ENCODE measurements around the gene CRIM1.

Gene CRIM1

GRCh38 chr2:36389091-36389564, 33.5 kb downstream of the CRIM1 start:
- H4K91ac ChIP-seq (ENCODE audit: low read length), result no peak overlapping the region
- peak overlapping the region; percentile 28 for H3K9ac ChIP-seq (ENCODE audit: low read length)
- H2AFZ ChIP-seq (ENCODE audit: low read depth, low read length), result no peak overlapping the region
- no peaks in the 10 kb centered on the region for H3K27me3 ChIP-seq (ENCODE audit: control insufficient read depth in 1 of 2, insufficient read depth in 1 of 2, low read length in 2 of 2)
- no peak overlapping the region for H2AK5ac ChIP-seq (ENCODE audit: low read length, severe bottlenecking)
- H2BK5ac ChIP-seq (ENCODE audit: low read depth, low read length, poor library complexity, severe bottlenecking), result no peak overlapping the region
- H3K4ac ChIP-seq (ENCODE audit: low read depth in 1 of 2, low read length in 2 of 2), result no peak overlapping the region
- DNase-seq, result peak; percentile 63
- H3K4me1 ChIP-seq (ENCODE audit: control insufficient read depth, insufficient read depth, low read depth, low read length), result peaks cover 6% of the 10 kb centered on the region
- 27% methylated on average over 4 of the region's 5 CpGs for WGBS
- H3K9me3 ChIP-seq (ENCODE audit: control insufficient read depth, low read length), result no peaks in the 10 kb centered on the region
- no peak overlapping the region for H3K14ac ChIP-seq (ENCODE audit: low read length in 2 of 2)
- H3K23ac ChIP-seq (ENCODE audit: low read length in 2 of 2), result no peak overlapping the region
- H2BK12ac ChIP-seq (ENCODE audit: low read length in 2 of 2), result no peak overlapping the region
- H3K4me2 ChIP-seq (ENCODE audit: low read length, poor library complexity, severe bottlenecking), result no peak overlapping the region
- H3K36me3 ChIP-seq (ENCODE audit: control insufficient read depth in 1 of 2, insufficient read depth in 2 of 2, low read depth in 1 of 2, low read length in 2 of 2), result peaks cover 3 to 5% of the 10 kb centered on the region in 2 experiments
- no peak overlapping the region for H2BK15ac ChIP-seq (ENCODE audit: low read depth, poor library complexity, severe bottlenecking)
- no peak overlapping the region for H2BK120ac ChIP-seq (ENCODE audit: low read depth, low read length)
- peak overlapping the region in 1 of 2 experiments; percentile 13 for H3K4me3 ChIP-seq (ENCODE audit: insufficient read depth in 1 of 2, low read depth in 1 of 2, low read length in 2 of 2)
- peak overlapping the region; percentile 55 for H3K27ac ChIP-seq (ENCODE audit: low read length, poor library complexity, severe bottlenecking)
- H4K8ac ChIP-seq (ENCODE audit: low read length), result no peak overlapping the region
- H3K79me1 ChIP-seq (replicated peaks; ENCODE audit: low read length, poor library complexity, severe bottlenecking), result peaks cover 7% of the 10 kb centered on the region
- H3K18ac ChIP-seq (ENCODE audit: low read depth in 1 of 2, low read length in 2 of 2), result no peak overlapping the region

- Histone ChIP-seq H3K23ac (ENCODE audit: low read length in 2 of 2) (no peak overlapping the region), H2AFZ (ENCODE audit: low read depth, low read length) (no peak overlapping the region), H3K4ac (ENCODE audit: low read depth in 1 of 2, low read length in 2 of 2) (no peak overlapping the region), H2BK15ac (ENCODE audit: low read depth, poor library complexity, severe bottlenecking) (no peak overlapping the region), H3K4me3 (ENCODE audit: insufficient read depth in 1 of 2, low read depth in 1 of 2, low read length in 2 of 2) (peak overlapping the region in 1 of 2 experiments; percentile 13), H2BK120ac (ENCODE audit: low read depth, low read length) (peak overlapping the region; percentile 8), H2AK5ac (ENCODE audit: low read length, severe bottlenecking) (peak overlapping the region; percentile 26), H3K27ac (ENCODE audit: low read length, poor library complexity, severe bottlenecking) (peak overlapping the region; percentile 55), H3K9me3 (ENCODE audit: control insufficient read depth, low read length) (no peaks in the 10 kb centered on the region), H2BK12ac (ENCODE audit: low read length in 2 of 2) (no peak overlapping the region), H3K36me3 (ENCODE audit: control insufficient read depth in 1 of 2, insufficient read depth in 2 of 2, low read depth in 1 of 2, low read length in 2 of 2) (peaks cover 3 to 5% of the 10 kb centered on the region in 2 experiments), H3K14ac (ENCODE audit: low read length in 2 of 2) (no peak overlapping the region), H3K79me1 (replicated peaks; ENCODE audit: low read length, poor library complexity, severe bottlenecking) (peaks cover 5% of the 10 kb centered on the region), H3K9ac (ENCODE audit: low read length) (peak overlapping the region; percentile 28), H2BK5ac (ENCODE audit: low read depth, low read length, poor library complexity, severe bottlenecking) (no peak overlapping the region), H4K91ac (ENCODE audit: low read length) (no peak overlapping the region), H3K4me2 (ENCODE audit: low read length, poor library complexity, severe bottlenecking) (no peak overlapping the region), H3K27me3 (ENCODE audit: control insufficient read depth in 1 of 2, insufficient read depth in 1 of 2, low read length in 2 of 2) (no peaks in the 10 kb centered on the region), H3K4me1 (ENCODE audit: control insufficient read depth, insufficient read depth, low read depth, low read length) (peaks cover 5% of the 10 kb centered on the region), H3K18ac (ENCODE audit: low read depth in 1 of 2, low read length in 2 of 2) (peak overlapping the region; percentile 28 to 60), H4K8ac (ENCODE audit: low read length) (no peak overlapping the region)
- no peak for DNase-seq
- WGBS, result 98% methylated on average over 3 of the region's 3 CpGs
Measured at GRCh38 chr2:36389577-36389976, 34.0 kb downstream of the CRIM1 start.

- Histone ChIP-seq H2BK5ac (ENCODE audit: low read depth, low read length, poor library complexity, severe bottlenecking) (no peak overlapping the region), H3K23ac (ENCODE audit: low read length in 2 of 2) (no peak overlapping the region), H3K18ac (ENCODE audit: low read depth in 1 of 2, low read length in 2 of 2) (no peak overlapping the region), H3K4ac (ENCODE audit: low read depth in 1 of 2, low read length in 2 of 2) (peak overlapping the region in 1 of 2 experiments; percentile 57), H3K4me2 (ENCODE audit: low read length, poor library complexity, severe bottlenecking) (no peak overlapping the region), H3K9ac (ENCODE audit: low read length) (no peak overlapping the region), H2BK120ac (ENCODE audit: low read depth, low read length) (no peak overlapping the region), H3K27ac (ENCODE audit: low read length, poor library complexity, severe bottlenecking) (no peak overlapping the region), H2BK15ac (ENCODE audit: low read depth, poor library complexity, severe bottlenecking) (no peak overlapping the region), H3K36me3 (ENCODE audit: control insufficient read depth in 1 of 2, insufficient read depth in 2 of 2, low read depth in 1 of 2, low read length in 2 of 2) (peaks cover 7 to 14% of the 10 kb centered on the region in 2 experiments), H3K4me3 (ENCODE audit: insufficient read depth in 1 of 2, low read depth in 1 of 2, low read length in 2 of 2) (no peak overlapping the region), H2AK5ac (ENCODE audit: low read length, severe bottlenecking) (peak overlapping the region; percentile 13), H2AFZ (ENCODE audit: low read depth, low read length) (no peak overlapping the region), H4K8ac (ENCODE audit: low read length) (peak overlapping the region; percentile 45), H3K14ac (ENCODE audit: low read length in 2 of 2) (no peak overlapping the region), H3K4me1 (ENCODE audit: control insufficient read depth, insufficient read depth, low read depth, low read length) (peaks cover 10% of the 10 kb centered on the region), H2BK12ac (ENCODE audit: low read length in 2 of 2) (no peak overlapping the region), H3K79me1 (replicated peaks; ENCODE audit: low read length, poor library complexity, severe bottlenecking) (peaks cover 3% of the 10 kb centered on the region), H3K27me3 (ENCODE audit: control insufficient read depth in 1 of 2, insufficient read depth in 1 of 2, low read length in 2 of 2) (no peaks in the 10 kb centered on the region), H4K91ac (ENCODE audit: low read length) (no peak overlapping the region), H3K9me3 (ENCODE audit: control insufficient read depth, low read length) (no peaks in the 10 kb centered on the region)
- WGBS, result 73% methylated on average over 5 of the region's 5 CpGs
- peak; percentile 33 for DNase-seq
Measured at GRCh38 chr2:36392571-36393255, 37.1 kb downstream of the CRIM1 start.

- Histone ChIP-seq H3K9ac (ENCODE audit: low read length) (no peak overlapping the region), H2BK12ac (ENCODE audit: low read length in 2 of 2) (no peak overlapping the region), H3K14ac (ENCODE audit: low read length in 2 of 2) (no peak overlapping the region), H3K4ac (ENCODE audit: low read depth in 1 of 2, low read length in 2 of 2) (no peak overlapping the region), H3K18ac (ENCODE audit: low read depth in 1 of 2, low read length in 2 of 2) (no peak overlapping the region), H3K23ac (ENCODE audit: low read length in 2 of 2) (no peak overlapping the region), H2AFZ (ENCODE audit: low read depth, low read length) (no peak overlapping the region), H3K4me1 (ENCODE audit: control insufficient read depth, insufficient read depth, low read depth, low read length) (peaks cover 10% of the 10 kb centered on the region), H2AK5ac (ENCODE audit: low read length, severe bottlenecking) (no peak overlapping the region), H3K36me3 (ENCODE audit: control insufficient read depth in 1 of 2, insufficient read depth in 2 of 2, low read depth in 1 of 2, low read length in 2 of 2) (peaks cover 7 to 20% of the 10 kb centered on the region in 2 experiments), H3K4me2 (ENCODE audit: low read length, poor library complexity, severe bottlenecking) (no peak overlapping the region), H2BK120ac (ENCODE audit: low read depth, low read length) (no peak overlapping the region), H3K9me3 (ENCODE audit: control insufficient read depth, low read length) (no peaks in the 10 kb centered on the region), H4K8ac (ENCODE audit: low read length) (no peak overlapping the region), H3K27ac (ENCODE audit: low read length, poor library complexity, severe bottlenecking) (no peak overlapping the region), H4K91ac (ENCODE audit: low read length) (peak overlapping the region; percentile 4), H2BK15ac (ENCODE audit: low read depth, poor library complexity, severe bottlenecking) (no peak overlapping the region), H3K79me1 (replicated peaks; ENCODE audit: low read length, poor library complexity, severe bottlenecking) (peaks cover 4% of the 10 kb centered on the region), H3K4me3 (ENCODE audit: insufficient read depth in 1 of 2, low read depth in 1 of 2, low read length in 2 of 2) (no peak overlapping the region), H3K27me3 (ENCODE audit: control insufficient read depth in 1 of 2, insufficient read depth in 1 of 2, low read length in 2 of 2) (no peaks in the 10 kb centered on the region), H2BK5ac (ENCODE audit: low read depth, low read length, poor library complexity, severe bottlenecking) (no peak overlapping the region)
- peak; percentile 40 for DNase-seq
- 95% methylated on average over 4 of the region's 4 CpGs for WGBS
Measured at GRCh38 chr2:36393738-36394256, 38.2 kb downstream of the CRIM1 start.

Measured in mesenchymal stem cell (in vitro differentiated cells and primary cell).